ENCODE data around the gene SPEM3. TPM values are rescaled to one million over a fixed set of nuclear protein-coding genes. Genes with fewer than 3 reads are reported as not detected.

Gene SPEM3
- polyA plus RNA-seq, 2 of the 4 experiments (the other 2 are of a cell fraction) = not detected

DNA sequence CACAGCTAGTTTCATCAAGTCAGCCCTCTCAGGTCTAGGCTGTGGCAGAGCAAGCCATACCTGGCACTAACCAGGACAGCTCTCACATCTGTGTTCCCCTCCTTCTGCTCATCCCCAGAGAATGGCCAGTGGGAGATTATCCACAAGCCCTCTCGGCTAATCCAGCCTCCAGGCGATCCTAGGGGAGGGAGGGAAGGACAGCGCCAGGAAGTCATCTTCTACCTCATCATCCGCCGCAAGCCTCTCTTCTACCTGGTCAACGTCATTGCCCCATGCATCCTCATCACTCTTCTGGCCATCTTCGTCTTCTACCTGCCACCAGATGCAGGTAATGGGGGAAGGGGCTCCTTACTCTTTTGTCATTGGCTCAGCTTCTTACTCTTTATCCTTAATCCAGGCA lies 19.8 kb downstream of the SPEM3 start:
- POLR2A ChIA-PET = interaction anchor here (0.8 kb wide), 1 partner anchor 8 kb away, joined by 3 read pairs; no protein-coding TSS in a partner anchor
- FAIRE-seq (no peak), ATAC-seq (no peak), DNase-seq (ENCODE audit: low read depth in 1 of 2, low spot score in 1 of 2) (no peak)
- Histone ChIP-seq H3K9me3 (no peaks in the 10 kb centered on the region), H3K4me2 (no peak overlapping the region), H3K27ac (no peak overlapping the region), H3K4me3 (no peak overlapping the region), H3K4me1 (peaks cover 14% of the 10 kb centered on the region; the same call in 2 of the 3 replicates)
- WGBS (ENCODE audit: missing lambda C conversion rate) = 72% methylated on average over 7 of the region's 7 CpGs
- no peak for TF ChIP-seq KDM1A (IDR thresholded peaks at IDR 0.05; ENCODE audit: low read depth)
- no peak for TF ChIP-seq MAZ (IDR thresholded peaks at IDR 0.05; ENCODE audit: borderline replicate concordance, low read depth, low read length)
- TF ChIP-seq ZFP36 (IDR thresholded peaks at IDR 0.05; ENCODE audit: borderline replicate concordance, partially characterized antibody) = no peak
- TF ChIP-seq, protein P1, sequence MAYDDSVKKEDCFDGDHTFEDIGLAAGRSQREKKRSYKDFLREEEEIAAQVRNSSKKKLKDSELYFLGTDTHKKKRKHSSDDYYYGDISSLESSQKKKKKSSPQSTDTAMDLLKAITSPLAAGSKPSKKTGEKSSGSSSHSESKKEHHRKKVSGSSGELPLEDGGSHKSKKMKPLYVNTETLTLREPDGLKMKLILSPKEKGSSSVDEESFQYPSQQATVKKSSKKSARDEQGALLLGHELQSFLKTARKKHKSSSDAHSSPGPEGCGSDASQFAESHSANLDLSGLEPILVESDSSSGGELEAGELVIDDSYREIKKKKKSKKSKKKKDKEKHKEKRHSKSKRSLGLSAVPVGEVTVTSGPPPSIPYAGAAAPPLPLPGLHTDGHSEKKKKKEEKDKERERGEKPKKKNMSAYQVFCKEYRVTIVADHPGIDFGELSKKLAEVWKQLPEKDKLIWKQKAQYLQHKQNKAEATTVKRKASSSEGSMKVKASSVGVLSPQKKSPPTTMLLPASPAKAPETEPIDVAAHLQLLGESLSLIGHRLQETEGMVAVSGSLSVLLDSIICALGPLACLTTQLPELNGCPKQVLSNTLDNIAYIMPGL (CRISPR knock-in tag; IDR thresholded peaks at IDR 0.05; ENCODE audit: borderline replicate concordance) = no peak
- no peak for TF ChIP-seq TP53 (CRISPR knock-in tag; IDR thresholded peaks at IDR 0.05)
- no peak for TF ChIP-seq HOXA7 (CRISPR knock-in tag; IDR thresholded peaks at IDR 0.05)
- no peak for TF ChIP-seq USF2 (IDR thresholded peaks at IDR 0.05)
- TF ChIP-seq BCL3 (IDR thresholded peaks at IDR 0.05) = no peak
- TF ChIP-seq CBX2 (IDR thresholded peaks at IDR 0.05; ENCODE audit: borderline replicate concordance, low read depth) = no peak
- TF ChIP-seq BHLHE40 (IDR thresholded peaks at IDR 0.05; ENCODE audit: low read depth, low read length) = no peak
- TF ChIP-seq JUN (IDR thresholded peaks at IDR 0.05) = no peak
- no peak for TF ChIP-seq MAFK (IDR thresholded peaks at IDR 0.05; ENCODE audit: partially characterized antibody)
- TF ChIP-seq KDM5A (IDR thresholded peaks at IDR 0.05) = no peak
- no peak for TF ChIP-seq HES2 (IDR thresholded peaks at IDR 0.05)
- TF ChIP-seq TFCP2L1 (CRISPR knock-in tag; IDR thresholded peaks at IDR 0.05) = no peak
- no peak for TF ChIP-seq HOXB13 (CRISPR knock-in tag; IDR thresholded peaks at IDR 0.05; ENCODE audit: low read depth)
- TF ChIP-seq EP300 (IDR thresholded peaks at IDR 0.05) = no peak
- TF ChIP-seq JUNB (IDR thresholded peaks at IDR 0.05) = no peak
- CTCF ChIA-PET = interaction anchor here (1.0 to 30.1 kb wide), 6 partner anchors 7 to 112 kb away, joined by 3 to 342 read pairs (median 14); partner anchors contain the start of genes CHRNB1, FGF11, SENP3 and TMEM102

- no peak for ATAC-seq
- TF ChIP-seq, protein P2, sequence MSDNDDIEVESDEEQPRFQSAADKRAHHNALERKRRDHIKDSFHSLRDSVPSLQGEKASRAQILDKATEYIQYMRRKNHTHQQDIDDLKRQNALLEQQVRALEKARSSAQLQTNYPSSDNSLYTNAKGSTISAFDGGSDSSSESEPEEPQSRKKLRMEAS (IDR thresholded peaks at IDR 0.05) = no peak
- no peak for TF ChIP-seq HEYL (CRISPR knock-in tag; IDR thresholded peaks at IDR 0.05)
- 0 out of 2 replicates have a peak, but pooled peaks have one; percentile 16 for TF ChIP-seq EHMT2 (IDR thresholded peaks at IDR 0.05; ENCODE audit: low read depth)
- no peak for TF ChIP-seq GATA3 (IDR thresholded peaks at IDR 0.05; ENCODE audit: borderline replicate concordance)
- no peak for TF ChIP-seq POLR2AphosphoS2 (conservative IDR thresholded peaks at IDR 0.05; ENCODE audit: low read length)
- ChIA-PET CTCF (interaction anchor here (1.8 to 30.1 kb wide), 3 partner anchors 19 to 101 kb away, joined by 5 to 342 read pairs (median 17); partner anchors contain the start of genes CHRNB1, FGF11, SENP3 and TMEM102), POLR2A (interaction anchor here (0.6 kb wide), 1 partner anchor 62 kb away, joined by 3 read pairs; no protein-coding TSS in a partner anchor)
- H3K4me3 ChIP-seq = no peak overlapping the region
- H3K4me2 ChIP-seq = no peak overlapping the region
- no peak for FAIRE-seq
- WGBS (ENCODE audit: missing lambda C conversion rate) = 71% methylated on average over 3 of the region's 3 CpGs
- H3K27ac ChIP-seq = no peak overlapping the region
- no peaks in the 10 kb centered on the region for H3K9me3 ChIP-seq
- DNase-seq (ENCODE audit: low read depth in 1 of 2, low spot score in 1 of 2) = no peak
- H3K4me1 ChIP-seq = no peaks in the 10 kb centered on the region
Observed at GRCh38 chr17:7459961-7460545, 31.4 kb downstream of the SPEM3 start.

Measured in A549 (cell line).